Spleen (tissue), 7 donors: ENCODE data around the gene TRIAP1.

ENCODE experiments used
- POLR2A ChIP-seq, 3 donors: fragments of 450-650 bp; IDR thresholded peaks; one replicate each; pipeline ENCODE4 v1.5.1; 2017; ENCODE audit warnings: antibody characterized with exemption in 3 of 3, mild to moderate bottlenecking in 1 of 3
- POLR2AphosphoS5 ChIP-seq, 3 donors: sonication (generic); formaldehyde crosslinking; IDR thresholded peaks; one replicate each; pipeline ENCODE4 v1.5.1; 2017; ENCODE audit warnings: antibody characterized with exemption in 3 of 3
- TF ChIP-seq, protein P1 (sequence below), 11 experiments: fragments of 200-600 bp in 7 of 11; fragments of 450-650 bp in 4 of 11; sonication (generic) in 4 of 11; IDR thresholded peaks in 8 of 11; conservative IDR thresholded peaks in 3 of 11; 1 replicate in 7 of 11; 2 replicates in 4 of 11; pipeline versions ENCODE4 v1.4.0 to v1.8.0; 2016 to 2021; ENCODE audit warnings: antibody characterized with exemption in 11 of 11, inconsistent platforms in 4 of 11, mild to moderate bottlenecking in 1 of 11
- donor health status: DM: no; HTN: no; CAD: no; lungs with moderate emphysema.
- donor health status: DM: no; HTN: no; CAD: no.
- donor health status: DM: no; HTN: no; CAD: no.

- TF ChIP-seq POLR2AphosphoS5 (IDR thresholded peaks at IDR 0.05) (no peak), POLR2A (IDR thresholded peaks at IDR 0.05) (no peak)
- TF ChIP-seq, protein P1, sequence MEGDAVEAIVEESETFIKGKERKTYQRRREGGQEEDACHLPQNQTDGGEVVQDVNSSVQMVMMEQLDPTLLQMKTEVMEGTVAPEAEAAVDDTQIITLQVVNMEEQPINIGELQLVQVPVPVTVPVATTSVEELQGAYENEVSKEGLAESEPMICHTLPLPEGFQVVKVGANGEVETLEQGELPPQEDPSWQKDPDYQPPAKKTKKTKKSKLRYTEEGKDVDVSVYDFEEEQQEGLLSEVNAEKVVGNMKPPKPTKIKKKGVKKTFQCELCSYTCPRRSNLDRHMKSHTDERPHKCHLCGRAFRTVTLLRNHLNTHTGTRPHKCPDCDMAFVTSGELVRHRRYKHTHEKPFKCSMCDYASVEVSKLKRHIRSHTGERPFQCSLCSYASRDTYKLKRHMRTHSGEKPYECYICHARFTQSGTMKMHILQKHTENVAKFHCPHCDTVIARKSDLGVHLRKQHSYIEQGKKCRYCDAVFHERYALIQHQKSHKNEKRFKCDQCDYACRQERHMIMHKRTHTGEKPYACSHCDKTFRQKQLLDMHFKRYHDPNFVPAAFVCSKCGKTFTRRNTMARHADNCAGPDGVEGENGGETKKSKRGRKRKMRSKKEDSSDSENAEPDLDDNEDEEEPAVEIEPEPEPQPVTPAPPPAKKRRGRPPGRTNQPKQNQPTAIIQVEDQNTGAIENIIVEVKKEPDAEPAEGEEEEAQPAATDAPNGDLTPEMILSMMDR (IDR thresholded peaks at IDR 0.05 in 8 of 11, conservative IDR thresholded peaks at IDR 0.05 in 3 of 11) = no peak
These were observed 7.5 kb downstream of the TRIAP1 start for GRCh38 chr12:120438495-120439198.
